ENCODE measurements around the gene RIN2.
"Not testable (repeated sequence)": the region's sequence is repeated elsewhere in the genome, so short reads cannot be mapped to it uniquely, and the experiment has no call there.

Gene RIN2

GRCh38 chr20:19740512-19740911 lies 17.5 kb upstream of the RIN2 start:
- DNase-seq = no peak

GRCh38 chr20:19741924-19742323 lies 16.1 kb upstream of the RIN2 start:
- no peak for DNase-seq

- DNase-seq = no peak
Measured at GRCh38 chr20:19742974-19743639, 15.0 kb upstream of the RIN2 start.

GRCh38 chr20:19743640-19743995 lies 14.4 kb upstream of the RIN2 start:
- no peak for DNase-seq

GRCh38 chr20:19745106-19745505 lies 13.0 kb upstream of the RIN2 start:
- no peak for DNase-seq

GRCh38 chr20:19745584-19745983 lies 12.5 kb upstream of the RIN2 start:
- DNase-seq = no peak

- DNase-seq = no peak
Measured at GRCh38 chr20:19746396-19746795, 11.7 kb upstream of the RIN2 start.

GRCh38 chr20:19747903-19748302 lies 10.2 kb upstream of the RIN2 start:
- DNase-seq = no peak

- no peak for DNase-seq
Measured at GRCh38 chr20:19748681-19749080, 9.4 kb upstream of the RIN2 start.

- DNase-seq = no peak
Measured at GRCh38 chr20:19749618-19750071, 8.4 kb upstream of the RIN2 start.

- DNase-seq = no peak
Measured at GRCh38 chr20:19750101-19750606, 7.9 kb upstream of the RIN2 start.

- no peak for DNase-seq
Measured at GRCh38 chr20:19750907-19751636, 7.0 kb upstream of the RIN2 start.

- DNase-seq = not testable (repeated sequence)
Measured at GRCh38 chr20:19754201-19754600, 3.9 kb upstream of the RIN2 start.

- no peak for DNase-seq
Measured at GRCh38 chr20:19756761-19757486, 1.1 kb upstream of the RIN2 start.

- DNase-seq = peak; percentile 34 to 53
Measured at GRCh38 chr20:19757487-19758132, 448 bp upstream of the RIN2 start.

GRCh38 chr20:19758501-19759331 lies 658 bp downstream of the RIN2 start:
- DNase-seq = no peak

- DNase-seq = no peak
Measured at GRCh38 chr20:19760371-19760721, 2.3 kb downstream of the RIN2 start.

GRCh38 chr20:19761326-19761725 lies 3.3 kb downstream of the RIN2 start:
- DNase-seq = no peak

GRCh38 chr20:19761841-19762240 lies 3.8 kb downstream of the RIN2 start:
- no peak for DNase-seq

- DNase-seq = no peak
Measured at GRCh38 chr20:19764207-19764606, 6.1 kb downstream of the RIN2 start.

GRCh38 chr20:19765266-19765665 lies 7.2 kb downstream of the RIN2 start:
- DNase-seq = no peak

GRCh38 chr20:19765913-19766312 lies 7.9 kb downstream of the RIN2 start:
- no peak for DNase-seq

Data from NCI-H187 (cell line).